KMS-11 (cell line): Measurements from ENCODE around the gene TPM2.

Experiments
- H2AFZ ChIP-seq: fragments of 200-600 bp; sonication (generic); 2 replicates; pipeline ENCODE4 v1.6.1; 2016; ENCODE audit warnings: antibody characterized with exemption, mixed run types, low read depth
- H3K27ac ChIP-seq: fragments of 200-600 bp; sonication (generic); 2 replicates; pipeline ENCODE4 v1.6.1; 2016; ENCODE audit warnings: mild to moderate bottlenecking, mixed run types
- H3K27me3 ChIP-seq: fragments of 200-600 bp; sonication (generic); 2 replicates; pipeline ENCODE4 v1.6.1; 2017; ENCODE audit warnings: mild to moderate bottlenecking, low read depth, mixed run types, moderate library complexity; ENCODE audit not compliant: insufficient read depth
- H3K36me3 ChIP-seq: fragments of 200-600 bp; sonication (generic); 2 replicates; pipeline ENCODE4 v1.6.1; 2017; ENCODE audit warnings: mild to moderate bottlenecking, mixed run types; ENCODE audit not compliant: insufficient read depth
- H3K4me1 ChIP-seq: fragments of 200-600 bp; sonication (generic); 2 replicates; pipeline ENCODE4 v1.6.1; 2016; ENCODE audit warnings: mild to moderate bottlenecking, low read depth, mixed run types; ENCODE audit not compliant: poor library complexity, severe bottlenecking
- H3K4me2 ChIP-seq: fragments of 200-600 bp; sonication (generic); 2 replicates; pipeline ENCODE4 v1.7.0; 2016; ENCODE audit warnings: mild to moderate bottlenecking, mixed run types
- H3K4me3 ChIP-seq: fragments of 200-600 bp; sonication (generic); IDR thresholded peaks from 2 replicates; pipeline ENCODE4 v1.6.1; 2017; ENCODE audit warnings: low read depth, low read length, mixed read lengths; ENCODE audit not compliant: insufficient read depth
- H3K79me2 ChIP-seq: fragments of 200-600 bp; sonication (generic); 2 replicates; pipeline ENCODE4 v1.6.1; 2016; ENCODE audit warnings: low read depth, mixed run types; ENCODE audit not compliant: insufficient read depth
- H3K9ac ChIP-seq: fragments of 200-600 bp; sonication (generic); 2 replicates; pipeline ENCODE4 v1.6.1; 2016; ENCODE audit warnings: mild to moderate bottlenecking, mixed run types
- H4K20me1 ChIP-seq: fragments of 200-600 bp; sonication (generic); 2 replicates; pipeline ENCODE4 v1.6.1; 2016; ENCODE audit warnings: mild to moderate bottlenecking, mixed run types; ENCODE audit not compliant: insufficient read depth
- CTCF ChIP-seq: fragments of 200-600 bp; sonication (generic); conservative IDR thresholded peaks from 2 replicates; pipeline ENCODE4 v1.6.1; 2017; ENCODE audit warnings: low read depth, mild to moderate bottlenecking, antibody characterized with exemption, low read length, moderate library complexity, mixed read lengths

The TPM2 gene

GRCh38 chr9:35688558-35689541 lies 875 bp downstream of the TPM2 start:
- H3K9ac ChIP-seq, result no peak overlapping the region
- H3K4me2 ChIP-seq, result no peak overlapping the region
- no peak overlapping the region for H3K4me3 ChIP-seq
- no peaks in the 10 kb centered on the region for H3K4me1 ChIP-seq
- H4K20me1 ChIP-seq, result no peaks in the 10 kb centered on the region
- no peak overlapping the region for H3K27ac ChIP-seq
- no peaks in the 10 kb centered on the region for H3K79me2 ChIP-seq
- no peaks in the 10 kb centered on the region for H3K27me3 ChIP-seq
- H3K36me3 ChIP-seq, result no peaks in the 10 kb centered on the region
- TF ChIP-seq CTCF, result no peak
- H2AFZ ChIP-seq, result no peak overlapping the region

GRCh38 chr9:35687972-35688557 lies 1.7 kb downstream of the TPM2 start:
- Histone ChIP-seq H3K4me2 (no peak overlapping the region), H4K20me1 (no peaks in the 10 kb centered on the region), H3K79me2 (no peaks in the 10 kb centered on the region), H3K4me3 (no peak overlapping the region), H3K4me1 (no peaks in the 10 kb centered on the region), H2AFZ (no peak overlapping the region), H3K36me3 (no peaks in the 10 kb centered on the region), H3K9ac (no peak overlapping the region), H3K27ac (no peak overlapping the region), H3K27me3 (no peaks in the 10 kb centered on the region)
- no peak for TF ChIP-seq CTCF

GRCh38 chr9:35687306-35687705 lies 2.4 kb downstream of the TPM2 start:
- H2AFZ ChIP-seq, result no peak overlapping the region
- no peak overlapping the region for H3K27ac ChIP-seq
- no peaks in the 10 kb centered on the region for H3K27me3 ChIP-seq
- no peak overlapping the region for H3K4me2 ChIP-seq
- no peaks in the 10 kb centered on the region for H3K79me2 ChIP-seq
- H3K4me3 ChIP-seq, result no peak overlapping the region
- no peaks in the 10 kb centered on the region for H3K4me1 ChIP-seq
- TF ChIP-seq CTCF, result no peak
- H3K9ac ChIP-seq, result no peak overlapping the region
- H3K36me3 ChIP-seq, result no peaks in the 10 kb centered on the region
- H4K20me1 ChIP-seq, result no peaks in the 10 kb centered on the region

- Histone ChIP-seq H2AFZ (no peak overlapping the region), H3K27me3 (no peaks in the 10 kb centered on the region), H3K79me2 (no peaks in the 10 kb centered on the region), H3K9ac (no peak overlapping the region), H3K4me2 (no peak overlapping the region), H3K27ac (no peak overlapping the region), H3K4me3 (no peak overlapping the region), H3K4me1 (no peaks in the 10 kb centered on the region), H4K20me1 (no peaks in the 10 kb centered on the region), H3K36me3 (no peaks in the 10 kb centered on the region)
- no peak for TF ChIP-seq CTCF
Measured at GRCh38 chr9:35686222-35687203, 3.2 kb downstream of the TPM2 start.
